GM19025 (cell line): ENCODE results near the gene CRIP2.

Experiments used
- ATAC-seq: cut with Tn5 transposase; IDR thresholded peaks from one replicate; pipeline ENCODE4 v1.9.1; 2021; ENCODE audit warnings: mild to moderate bottlenecking, low read depth, moderate library complexity; ENCODE audit not compliant: unreplicated experiment

The CRIP2 gene

GRCh38 chr14:105442834-105443233, 31.8 kb upstream of the CRIP2 start:
- ATAC-seq: no peak

GRCh38 chr14:105444859-105445258, 29.8 kb upstream of the CRIP2 start:
- no peak for ATAC-seq

- no peak for ATAC-seq
Observed at GRCh38 chr14:105445290-105445689, 29.3 kb upstream of the CRIP2 start.

- ATAC-seq: no peak
Observed at GRCh38 chr14:105445901-105446845, 28.4 kb upstream of the CRIP2 start.

- ATAC-seq: no peak
Observed at GRCh38 chr14:105446971-105447370, 27.6 kb upstream of the CRIP2 start.

- ATAC-seq: no peak
Observed at GRCh38 chr14:105447651-105448640, 26.7 kb upstream of the CRIP2 start.

GRCh38 chr14:105448706-105449111, 25.9 kb upstream of the CRIP2 start:
- ATAC-seq: no peak

- no peak for ATAC-seq
Observed at GRCh38 chr14:105449276-105450122, 25.1 kb upstream of the CRIP2 start.

- ATAC-seq: no peak
Observed at GRCh38 chr14:105450123-105450505, 24.5 kb upstream of the CRIP2 start.

- no peak for ATAC-seq
Observed at GRCh38 chr14:105450864-105451720, 23.5 kb upstream of the CRIP2 start.

GRCh38 chr14:105452963-105453362, 21.7 kb upstream of the CRIP2 start:
- no peak for ATAC-seq

GRCh38 chr14:105453847-105454246, 20.8 kb upstream of the CRIP2 start:
- ATAC-seq: no peak

- ATAC-seq: no peak
Observed at GRCh38 chr14:105455086-105455640, 19.5 kb upstream of the CRIP2 start.

GRCh38 chr14:105455766-105456660, 18.6 kb upstream of the CRIP2 start:
- ATAC-seq: no peak

- no peak for ATAC-seq
Observed at GRCh38 chr14:105456736-105457617, 17.6 kb upstream of the CRIP2 start.

GRCh38 chr14:105458010-105458409, 16.6 kb upstream of the CRIP2 start:
- no peak for ATAC-seq

- ATAC-seq: no peak
Observed at GRCh38 chr14:105458571-105458970, 16.1 kb upstream of the CRIP2 start.
